Measurements from ENCODE around the gene AP1AR. TPM values are rescaled to one million over a fixed set of nuclear protein-coding genes. Genes with fewer than 3 reads are reported as not detected.

AP1AR gene
- total and polyA plus RNA-seq, 2 of the 4 experiments (the other 2 are of a cell fraction) = 4.0 to 4.7 TPM

DNA sequence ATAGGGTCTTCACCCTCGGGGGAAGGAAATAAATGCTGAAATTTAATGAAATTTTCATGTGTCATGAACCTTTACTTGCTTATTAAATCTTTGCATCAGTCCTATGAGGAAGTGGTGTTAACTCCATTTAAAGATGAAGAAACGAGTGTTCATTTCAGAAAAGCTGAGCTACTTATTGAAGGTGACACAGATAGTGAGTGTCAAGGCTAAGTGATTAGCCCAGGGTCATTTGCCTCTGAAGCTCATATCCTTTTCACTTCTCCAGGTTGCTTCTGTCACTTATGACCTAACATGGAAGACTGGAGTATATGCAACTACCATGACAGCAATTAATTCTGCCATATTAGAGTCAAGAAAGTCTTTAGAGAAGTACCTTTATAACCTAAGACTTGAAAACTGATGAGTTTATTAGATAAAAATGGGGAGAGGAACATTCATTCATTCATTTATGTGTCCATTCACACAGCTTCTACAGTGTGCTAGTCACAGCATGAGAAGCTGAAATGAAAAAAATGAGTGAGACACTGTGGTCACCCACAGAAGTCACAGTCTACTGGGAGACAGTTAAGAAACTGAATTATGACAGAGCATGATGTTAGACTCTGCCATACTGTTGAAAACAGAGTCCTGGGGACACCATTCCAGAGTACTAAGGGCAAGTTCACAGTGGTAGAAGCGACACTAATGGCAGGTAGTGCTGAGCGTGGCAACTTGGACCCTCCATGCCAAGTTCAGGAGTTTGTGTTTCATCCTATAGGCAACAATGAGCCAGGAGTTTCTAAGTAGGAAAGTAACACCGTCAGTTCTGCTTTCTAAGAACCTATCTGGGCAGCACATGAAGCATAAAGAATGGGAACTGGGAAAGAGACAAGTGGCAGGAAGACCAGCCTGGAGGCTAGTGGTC, 86.9 kb downstream of the AP1AR start:
- H3K18ac ChIP-seq (ENCODE audit: low read depth, low read length) = no peak overlapping the region; the same call in 1 of the 2 replicates
- H3K4me1 ChIP-seq (ENCODE audit: control insufficient read depth, insufficient read depth, low read length) = no peaks in the 10 kb centered on the region
- H3K4ac ChIP-seq (ENCODE audit: low read depth, low read length) = no peak overlapping the region
- H4K91ac ChIP-seq (ENCODE audit: insufficient read depth, low read depth, low read length) = no peak overlapping the region
- H3K14ac ChIP-seq (replicated peaks; ENCODE audit: low read depth, low read length) = 0 out of 2 replicates have a peak overlapping the region, but pooled peaks have one; percentile 22
- H4K5ac ChIP-seq (ENCODE audit: low read depth, low read length) = no peak overlapping the region
- ChIA-PET POLR2A (ENCODE audit: unreplicated experiment) (no interaction called here), CTCF (no interaction called here)
- H2AK5ac ChIP-seq (ENCODE audit: low read depth, low read length) = no peak overlapping the region
- H3K4me3 ChIP-seq (ENCODE audit: insufficient read depth, low read depth, low read length) = no peak overlapping the region
- no TSS peak for BruUV-seq (replicated peaks)
- H3K56ac ChIP-seq (ENCODE audit: extremely low read depth, insufficient read depth, low read length) = no peak overlapping the region
- H3K23ac ChIP-seq (ENCODE audit: low read depth, low read length) = no peak overlapping the region
- no peaks in the 10 kb centered on the region for H3K27me3 ChIP-seq (ENCODE audit: control insufficient read depth, insufficient read depth, low read length)
- H3K9ac ChIP-seq (ENCODE audit: low read depth, low read length) = no peak overlapping the region
- H3K9me3 ChIP-seq (ENCODE audit: control insufficient read depth, insufficient read depth, low read length) = no peaks in the 10 kb centered on the region
- H2BK120ac ChIP-seq (ENCODE audit: low read depth, low read length) = no peak overlapping the region; the same call in 1 of the 2 replicates
- dilution Hi-C loops (cut with HindIII; ENCODE audit: low sequenced_read_pairs, unreplicated experiment) = no loop called here
- no peak overlapping the region for H2AFZ ChIP-seq (replicated peaks; ENCODE audit: low read length, poor library complexity)
- in situ Hi-C loops (cut with MboI; ENCODE audit: low sequenced_read_pairs) = no loop called here
- WGBS, 2 experiments (ENCODE audit: extremely low coverage in 2 of 2, insufficient read length in 1 of 2) = 86% methylated on average over 1 of the region's 5 CpGs; no CpG with 5 or more reads in 1 of the 2 experiments
- H3K36me3 ChIP-seq (ENCODE audit: control insufficient read depth, insufficient read depth, low read length) = peaks cover 2% of the 10 kb centered on the region; the same call in 1 of the 2 replicates
- DNase-seq (no peak), ATAC-seq (ENCODE audit: low read depth) (no peak)
- no peak overlapping the region for H2BK5ac ChIP-seq (ENCODE audit: low read depth, low read length, poor library complexity, severe bottlenecking)
- TF ChIP-seq RFX5 (IDR thresholded peaks at IDR 0.05; ENCODE audit: low read depth, low read length) = no peak
- no peak for TF ChIP-seq POLR2A (IDR thresholded peaks at IDR 0.05; ENCODE audit: low read depth, low read length)
- TF ChIP-seq MXI1 (IDR thresholded peaks at IDR 0.05; ENCODE audit: borderline replicate concordance, low read depth, low read length) = no peak
- no peak for TF ChIP-seq MAFK (IDR thresholded peaks at IDR 0.05; ENCODE audit: low read depth, low read length)
- TF ChIP-seq MAZ (IDR thresholded peaks at IDR 0.05; ENCODE audit: borderline replicate concordance, low read depth, low read length) = no peak
- no peak for TF ChIP-seq CTCF (conservative IDR thresholded peaks at IDR 0.05; ENCODE audit: low read depth, low read length)
- TF ChIP-seq RAD21 (IDR thresholded peaks at IDR 0.05; ENCODE audit: low read length) = no peak
- no peak for TF ChIP-seq CHD1 (IDR thresholded peaks at IDR 0.05; ENCODE audit: low read depth, low read length)
- TF ChIP-seq NFE2L2 (IDR thresholded peaks at IDR 0.05; ENCODE audit: low read depth, low read length) = no peak
- H3K27ac ChIP-seq (ENCODE audit: insufficient read depth, low read length) = no peak overlapping the region
- no peaks in the 10 kb centered on the region for H3K79me1 ChIP-seq (ENCODE audit: low read depth in 1 of 2, low read length in 2 of 2)
- H3K9me1 ChIP-seq (ENCODE audit: insufficient read depth, low read length) = 0 out of 2 replicates have a peak, but pooled peaks cover 5% of the 10 kb centered on the region
- no peak overlapping the region for H4K8ac ChIP-seq (ENCODE audit: low read depth in 2 of 2, low read length in 2 of 2)
- H2BK15ac ChIP-seq (ENCODE audit: low read depth, low read length) = no peak overlapping the region
- no peak overlapping the region for H3K4me2 ChIP-seq (ENCODE audit: low read depth, low read length)
- no peaks in the 10 kb centered on the region for H4K20me1 ChIP-seq (ENCODE audit: insufficient read depth, low read length)
- H2BK20ac ChIP-seq (ENCODE audit: low read depth, low read length) = no peak overlapping the region
- H2AK9ac ChIP-seq (replicated peaks; ENCODE audit: low read depth, low read length, poor library complexity) = no peak overlapping the region
- intact Hi-C loops (cut with micrococcal nuclease) = no loop called here

All from IMR-90 (cell line).